GM21381 (cell line): ENCODE measurements around the gene TCF15.
"Not testable (repeated sequence)": the region's sequence is repeated elsewhere in the genome, so short reads cannot be mapped to it uniquely, and the experiment has no call there.

Source experiments
- ATAC-seq: cut with Tn5 transposase; IDR thresholded peaks from one replicate; pipeline ENCODE4 v1.9.1; 2021; ENCODE audit warnings: mild to moderate bottlenecking, moderate library complexity; ENCODE audit not compliant: unreplicated experiment

TCF15 gene

DNA sequence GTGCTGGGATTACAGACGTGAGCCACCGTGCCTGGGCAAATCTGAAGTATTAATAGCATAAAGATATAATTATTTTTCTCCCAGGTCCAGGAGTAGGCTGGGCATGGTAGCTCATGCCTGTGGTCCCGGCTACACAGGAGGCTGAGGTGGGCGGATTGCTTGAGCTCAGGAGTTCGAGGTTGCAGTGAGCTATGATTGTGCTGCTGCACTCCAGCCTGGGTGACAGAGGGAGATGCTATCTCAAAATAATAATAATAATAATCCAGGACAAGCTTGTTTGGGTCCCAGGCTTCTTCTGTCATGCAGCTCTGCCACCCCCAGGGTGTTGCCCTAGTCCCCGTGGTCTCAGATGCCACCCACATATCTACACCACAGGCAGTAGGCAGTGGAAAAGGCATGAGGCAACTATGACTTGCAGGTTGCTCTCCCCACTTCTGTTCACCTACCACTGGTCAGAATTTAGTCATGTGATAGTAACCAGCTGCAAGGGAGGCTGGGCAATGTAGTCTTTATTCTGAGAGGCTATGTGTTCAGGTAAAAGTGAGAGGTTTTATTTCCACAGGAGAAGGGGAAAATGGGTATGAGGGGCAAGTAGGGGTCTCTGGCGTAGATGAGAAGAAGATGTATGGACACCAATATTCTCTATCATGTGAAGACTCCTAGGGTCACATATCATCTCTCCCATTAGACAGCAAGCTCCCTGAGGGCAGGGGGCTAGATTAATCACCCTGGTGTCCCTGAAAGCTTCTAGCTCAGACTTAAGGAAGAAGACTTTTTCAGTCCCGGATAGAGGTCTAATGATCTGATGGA, 25.7 kb downstream of the TCF15 start:
- ATAC-seq, result no peak

DNA sequence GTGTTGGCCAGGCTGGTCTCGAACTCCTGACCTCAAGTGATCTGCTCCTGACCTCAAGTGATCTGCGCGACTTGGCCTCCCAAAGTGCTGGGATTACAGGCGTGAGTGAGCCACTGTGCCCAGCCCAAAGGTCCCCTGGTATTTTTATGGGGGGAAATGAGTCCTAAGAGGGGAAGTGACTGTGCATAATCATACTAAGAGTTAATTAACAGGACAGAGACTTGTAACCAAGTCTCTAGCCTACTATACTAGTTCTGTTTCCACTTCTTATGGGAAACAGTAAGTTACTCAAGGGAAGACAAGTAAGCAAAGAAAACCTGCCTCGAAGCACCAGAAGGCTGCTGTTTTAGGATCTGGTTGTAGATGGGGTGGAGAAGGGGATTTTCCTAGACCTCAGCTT, 27.9 kb downstream of the TCF15 start:
- no peak for ATAC-seq

DNA sequence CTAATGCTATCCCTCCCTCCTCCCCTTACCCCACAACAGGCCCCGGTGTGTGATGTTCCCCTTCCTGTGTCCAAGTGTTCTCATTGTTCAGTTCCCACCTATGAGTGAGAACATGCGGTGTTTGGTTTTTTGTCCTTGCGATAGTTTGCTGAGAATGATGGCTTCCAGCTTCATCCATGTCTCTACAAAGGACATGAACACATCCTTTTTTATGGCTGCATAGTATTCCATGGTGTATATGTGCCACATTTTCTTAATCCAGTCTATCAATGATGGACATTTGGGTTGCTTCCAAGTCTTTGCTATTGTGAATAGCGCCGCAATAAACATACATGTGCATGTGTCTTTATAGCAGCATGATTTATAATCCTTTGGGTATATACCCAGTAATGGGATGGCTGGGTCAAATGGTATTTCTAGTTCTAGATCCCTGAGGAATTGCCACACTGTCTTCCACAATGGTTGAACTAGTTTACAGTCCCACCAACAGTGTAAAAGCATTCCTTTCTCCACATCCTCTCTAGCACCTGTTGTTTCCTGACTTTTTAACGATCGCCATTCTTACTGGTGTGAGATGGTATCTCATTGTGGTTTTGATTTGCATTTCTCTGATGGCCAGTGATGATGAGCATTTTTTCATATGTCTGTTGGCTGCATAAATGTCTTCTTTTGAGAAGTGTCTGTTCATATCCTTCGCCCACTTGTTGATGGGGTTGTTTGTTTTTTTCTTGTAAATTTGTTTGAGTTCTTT, 31.0 kb downstream of the TCF15 start:
- not testable (repeated sequence) for ATAC-seq

DNA sequence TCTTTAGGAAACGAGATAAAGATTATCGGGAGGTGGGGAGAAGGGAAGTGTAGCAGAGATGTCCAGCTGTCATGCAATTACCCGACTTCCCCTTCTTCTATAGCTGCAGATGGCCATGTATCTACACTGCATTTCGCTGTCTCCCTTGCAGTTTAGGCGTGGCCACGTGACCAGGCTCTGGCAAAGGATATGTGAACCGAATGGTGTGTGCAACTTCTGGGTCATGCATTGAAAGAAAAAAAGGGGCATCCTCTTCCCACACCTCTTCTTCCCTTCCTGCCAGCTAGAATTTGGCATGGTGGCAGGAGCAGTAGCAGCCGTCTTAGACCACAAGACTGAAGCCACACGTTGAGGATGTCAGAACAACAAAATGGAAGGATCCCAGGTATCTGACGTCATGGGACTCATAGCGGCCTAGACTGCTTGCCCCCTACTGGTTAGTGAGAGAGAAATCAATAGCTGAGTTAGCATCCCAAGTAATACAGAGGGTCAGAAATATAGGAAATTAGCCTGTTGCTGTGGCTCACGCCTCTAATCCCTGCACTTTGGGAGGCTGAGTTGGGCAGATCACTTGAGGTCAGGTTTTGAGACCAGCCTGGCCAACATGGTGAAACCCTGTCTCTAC, 32.8 kb downstream of the TCF15 start:
- ATAC-seq, result no peak

- no peak for ATAC-seq
Observed at GRCh38 chr20:576156-576555, 34.0 kb downstream of the TCF15 start.

DNA sequence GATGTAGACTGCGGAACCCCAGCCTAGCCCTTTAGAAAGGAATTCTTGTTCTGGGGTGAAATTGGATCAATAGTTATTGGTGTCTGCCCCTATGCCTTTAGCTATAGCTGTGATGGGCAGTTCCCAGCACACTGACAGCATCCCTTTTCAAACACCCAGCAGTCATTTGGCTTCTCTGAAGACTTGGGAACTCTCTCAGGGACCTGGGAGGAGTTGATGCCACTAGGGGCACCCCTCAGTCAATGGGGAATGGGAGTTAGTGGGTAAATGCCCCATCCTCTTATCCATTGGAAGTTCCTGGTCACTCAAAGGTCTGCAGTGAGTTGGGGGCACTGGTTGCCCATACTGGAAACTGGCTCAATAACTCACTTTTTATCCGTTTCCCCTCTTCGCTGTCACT, 34.9 kb downstream of the TCF15 start:
- no peak for ATAC-seq

DNA sequence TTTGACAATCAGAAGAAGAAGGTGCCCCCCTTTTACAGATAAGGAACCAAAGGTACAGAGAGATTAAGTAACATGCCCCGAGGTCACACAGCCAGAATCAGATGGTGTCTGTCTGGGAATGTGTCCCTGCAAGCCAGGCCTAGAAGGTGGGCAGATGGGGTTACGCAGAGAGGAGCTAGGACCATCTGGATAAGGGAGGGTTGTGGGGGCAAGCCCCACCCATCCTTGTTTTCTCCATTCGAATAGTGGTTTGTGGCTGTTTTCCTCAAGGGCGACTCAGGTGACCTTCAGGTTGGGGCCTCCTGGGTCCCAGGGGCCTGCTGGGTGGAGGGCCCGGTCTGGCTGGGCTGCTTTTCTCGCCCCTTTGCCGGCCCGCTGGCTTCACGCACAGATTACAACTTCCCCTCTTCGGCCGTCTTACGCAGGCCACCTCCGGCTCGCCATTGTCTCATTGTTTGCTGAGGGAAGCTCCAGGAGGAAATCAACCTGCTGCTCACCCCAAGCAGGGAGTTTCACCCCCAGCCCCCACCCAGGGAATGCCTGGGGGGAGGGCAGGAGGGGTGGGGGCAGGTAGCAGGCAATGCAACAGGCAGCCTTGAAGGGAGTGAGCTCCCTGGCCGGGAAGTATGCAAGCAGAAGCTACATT, 35.7 kb downstream of the TCF15 start:
- no peak for ATAC-seq

- ATAC-seq, result no peak
Observed at GRCh38 chr20:573414-574296, 36.5 kb downstream of the TCF15 start.

DNA sequence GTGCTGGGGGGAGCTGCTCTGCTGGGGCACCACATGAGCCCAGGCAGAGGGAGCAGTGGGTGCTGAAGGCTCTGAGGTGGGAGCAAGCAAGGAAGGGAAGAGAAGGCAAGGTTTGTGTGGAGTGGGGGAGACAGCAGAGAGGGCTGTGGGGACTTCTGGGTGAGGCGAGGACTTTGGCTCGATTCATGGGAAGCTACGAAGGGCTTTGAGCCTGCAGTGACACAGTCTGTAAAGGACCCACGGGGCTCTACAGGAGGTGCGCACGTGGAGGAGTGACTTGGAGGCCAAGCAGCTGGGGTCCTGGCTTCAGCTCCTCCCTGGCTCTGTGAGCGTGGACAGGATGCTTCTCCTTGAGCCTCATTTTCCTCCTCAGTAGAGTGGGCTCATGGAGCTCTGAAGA, 37.4 kb downstream of the TCF15 start:
- ATAC-seq, result no peak

- no peak for ATAC-seq
Observed at GRCh38 chr20:571754-572441, 38.2 kb downstream of the TCF15 start.

- ATAC-seq, result no peak
Observed at GRCh38 chr20:568673-569415, 41.3 kb downstream of the TCF15 start.

- ATAC-seq, result no peak
Observed at GRCh38 chr20:568097-568652, 41.9 kb downstream of the TCF15 start.

GRCh38 chr20:564192-564591, 45.9 kb downstream of the TCF15 start:
- ATAC-seq, result no peak

GRCh38 chr20:563187-563586, 46.9 kb downstream of the TCF15 start:
- ATAC-seq, result no peak

- no peak for ATAC-seq
Observed at GRCh38 chr20:562232-562897, 47.7 kb downstream of the TCF15 start.

GRCh38 chr20:561437-562231, 48.5 kb downstream of the TCF15 start:
- no peak for ATAC-seq

- ATAC-seq, result no peak
Observed at GRCh38 chr20:560680-561079, 49.4 kb downstream of the TCF15 start.
